ENCODE results near the gene RIPOR3. TPM values are rescaled to one million over a fixed set of nuclear protein-coding genes. Genes with fewer than 3 reads are reported as not detected.
"Not testable (repeated sequence)": the region's sequence is repeated elsewhere in the genome, so short reads cannot be mapped to it uniquely, and the experiment has no call there.

RIPOR3 gene
- total RNA-seq, 3 donors from 2014 or later, result 0.21 to 0.71 (median 0.63) TPM

- DNase-seq (no peak), ATAC-seq (no peak)
- H3K27me3 Mint-ChIP-seq (ENCODE audit: low read depth), result peaks cover 19% of the 10 kb centered on the region
- H3K9me3 Mint-ChIP-seq, result no peaks in the 10 kb centered on the region
- H3K4me1 Mint-ChIP-seq (ENCODE audit: low read depth), result no peaks in the 10 kb centered on the region
- H3K36me3 Mint-ChIP-seq (ENCODE audit: insufficient read depth), result no peaks in the 10 kb centered on the region
- H3K4me3 Mint-ChIP-seq, result no peak overlapping the region
These were observed 8.3 kb upstream of the RIPOR3 start for GRCh38 chr20:50699688-50700087.

DNA sequence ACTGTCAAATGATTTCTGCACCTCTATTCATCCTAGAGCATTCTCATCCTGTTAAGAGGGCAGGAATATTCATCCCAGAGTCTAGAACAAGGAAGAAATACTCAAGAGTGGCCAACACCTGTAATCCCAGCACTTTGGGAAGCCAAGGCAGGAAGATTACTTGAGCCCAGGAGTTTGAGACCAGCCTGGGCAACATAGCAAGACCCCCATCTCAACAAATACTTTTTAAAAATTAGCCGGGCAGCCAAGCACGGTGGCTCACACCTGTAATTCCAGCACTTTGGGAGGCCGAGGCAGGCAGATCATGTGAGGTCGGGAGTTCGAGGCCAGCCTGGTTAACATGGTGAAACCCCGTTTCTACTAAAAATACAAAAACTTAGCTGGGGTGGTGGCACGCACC, 6.9 kb upstream of the RIPOR3 start:
- DNase-seq; H3K4me3 Mint-ChIP-seq; H3K9me3 Mint-ChIP-seq; H3K4me1 Mint-ChIP-seq (ENCODE audit: low read depth); H3K36me3 Mint-ChIP-seq (ENCODE audit: insufficient read depth); ATAC-seq: not testable (repeated sequence)
- peaks cover 21% of the 10 kb centered on the region for H3K27me3 Mint-ChIP-seq (ENCODE audit: low read depth)

DNA sequence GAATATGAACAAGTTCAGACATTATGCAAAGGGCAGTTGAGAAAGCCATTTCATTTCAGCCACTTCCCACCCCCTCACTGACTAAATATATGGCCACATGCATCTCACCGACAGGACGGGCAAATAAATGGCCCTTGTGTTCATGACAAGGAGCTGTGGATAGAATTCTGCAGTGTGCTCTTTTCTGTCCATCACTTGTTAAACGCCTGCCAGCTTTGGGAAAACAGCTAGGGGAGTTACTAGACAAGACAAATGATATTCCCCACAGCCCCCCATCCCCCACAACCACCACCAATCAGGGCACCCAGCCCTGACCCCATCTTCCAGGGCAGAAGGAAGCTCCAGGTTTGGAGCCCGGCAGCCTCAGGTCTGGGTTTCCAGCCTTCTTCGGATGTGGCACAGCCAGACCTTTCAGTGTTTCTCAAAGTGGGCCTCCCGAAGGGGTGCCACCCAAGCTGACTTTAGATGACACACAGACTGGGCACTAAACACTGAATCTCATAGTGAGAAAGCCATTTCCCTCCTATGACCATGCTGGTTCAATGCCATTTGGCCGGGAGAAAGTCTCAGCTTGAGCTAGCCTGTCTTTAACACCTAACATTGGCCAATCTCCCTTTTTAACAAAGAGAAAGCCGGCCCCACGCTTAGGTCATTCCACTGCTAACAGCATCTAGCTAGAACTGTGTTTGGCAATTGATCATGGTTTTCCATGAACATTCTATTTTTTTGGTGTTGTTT, 4.0 kb upstream of the RIPOR3 start:
- no peak for DNase-seq
- Mint-ChIP-seq H3K27me3 (ENCODE audit: low read depth) (peaks cover 37% of the 10 kb centered on the region), H3K4me1 (ENCODE audit: low read depth) (peaks cover 9% of the 10 kb centered on the region), H3K36me3 (ENCODE audit: insufficient read depth) (no peaks in the 10 kb centered on the region), H3K9me3 (no peaks in the 10 kb centered on the region), H3K4me3 (no peak overlapping the region)
- no peak for ATAC-seq

GRCh38 chr20:50694379-50695134, 3.2 kb upstream of the RIPOR3 start:
- H3K36me3 Mint-ChIP-seq (ENCODE audit: insufficient read depth), result no peaks in the 10 kb centered on the region
- peaks cover 9% of the 10 kb centered on the region for H3K4me1 Mint-ChIP-seq (ENCODE audit: low read depth)
- no peak for DNase-seq
- no peaks in the 10 kb centered on the region for H3K9me3 Mint-ChIP-seq
- ATAC-seq, result no peak
- H3K27me3 Mint-ChIP-seq (ENCODE audit: low read depth), result peaks cover 45% of the 10 kb centered on the region
- no peak overlapping the region for H3K4me3 Mint-ChIP-seq

DNA sequence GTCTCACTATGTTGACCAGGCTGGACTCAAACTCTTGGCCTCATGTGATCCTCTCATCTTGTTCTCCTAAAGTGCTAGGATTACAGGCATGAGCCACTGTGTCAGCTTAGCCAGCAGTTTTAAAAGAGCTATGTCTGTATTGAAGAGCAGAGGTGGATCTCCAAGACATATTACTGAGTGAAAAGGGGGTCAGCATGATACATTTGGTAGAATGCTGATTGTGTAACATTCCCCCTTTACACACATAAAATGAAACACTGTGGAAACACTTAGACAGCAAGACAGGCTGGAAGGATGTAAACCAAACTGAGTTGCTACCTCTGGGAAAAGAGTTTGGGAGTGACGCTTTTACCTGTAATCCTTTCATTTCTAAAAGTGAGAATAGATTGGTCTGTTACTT, 1.7 kb upstream of the RIPOR3 start:
- Mint-ChIP-seq H3K27me3 (ENCODE audit: low read depth) (peaks cover 47% of the 10 kb centered on the region), H3K9me3 (no peaks in the 10 kb centered on the region), H3K4me1 (ENCODE audit: low read depth) (peaks cover 9% of the 10 kb centered on the region), H3K4me3 (no peak overlapping the region), H3K36me3 (ENCODE audit: insufficient read depth) (no peaks in the 10 kb centered on the region)
- ATAC-seq (no peak), DNase-seq (no peak)

- Mint-ChIP-seq H3K36me3 (ENCODE audit: insufficient read depth) (no peaks in the 10 kb centered on the region), H3K27me3 (ENCODE audit: low read depth) (peaks cover 44% of the 10 kb centered on the region), H3K4me1 (ENCODE audit: low read depth) (peaks cover 9% of the 10 kb centered on the region), H3K9me3 (no peaks in the 10 kb centered on the region), H3K4me3 (no peak overlapping the region)
- DNase-seq (no peak), ATAC-seq (no peak)
These were observed 1.2 kb upstream of the RIPOR3 start for GRCh38 chr20:50692552-50692933.

GRCh38 chr20:50691573-50692551, 520 bp upstream of the RIPOR3 start:
- Mint-ChIP-seq H3K4me3 (no peak overlapping the region), H3K36me3 (ENCODE audit: insufficient read depth) (no peaks in the 10 kb centered on the region), H3K4me1 (ENCODE audit: low read depth) (peaks cover 9% of the 10 kb centered on the region), H3K27me3 (ENCODE audit: low read depth) (peaks cover 47% of the 10 kb centered on the region), H3K9me3 (no peaks in the 10 kb centered on the region)
- ATAC-seq (peak in 1 of 2 donors; percentile 52), DNase-seq (no peak)

DNA sequence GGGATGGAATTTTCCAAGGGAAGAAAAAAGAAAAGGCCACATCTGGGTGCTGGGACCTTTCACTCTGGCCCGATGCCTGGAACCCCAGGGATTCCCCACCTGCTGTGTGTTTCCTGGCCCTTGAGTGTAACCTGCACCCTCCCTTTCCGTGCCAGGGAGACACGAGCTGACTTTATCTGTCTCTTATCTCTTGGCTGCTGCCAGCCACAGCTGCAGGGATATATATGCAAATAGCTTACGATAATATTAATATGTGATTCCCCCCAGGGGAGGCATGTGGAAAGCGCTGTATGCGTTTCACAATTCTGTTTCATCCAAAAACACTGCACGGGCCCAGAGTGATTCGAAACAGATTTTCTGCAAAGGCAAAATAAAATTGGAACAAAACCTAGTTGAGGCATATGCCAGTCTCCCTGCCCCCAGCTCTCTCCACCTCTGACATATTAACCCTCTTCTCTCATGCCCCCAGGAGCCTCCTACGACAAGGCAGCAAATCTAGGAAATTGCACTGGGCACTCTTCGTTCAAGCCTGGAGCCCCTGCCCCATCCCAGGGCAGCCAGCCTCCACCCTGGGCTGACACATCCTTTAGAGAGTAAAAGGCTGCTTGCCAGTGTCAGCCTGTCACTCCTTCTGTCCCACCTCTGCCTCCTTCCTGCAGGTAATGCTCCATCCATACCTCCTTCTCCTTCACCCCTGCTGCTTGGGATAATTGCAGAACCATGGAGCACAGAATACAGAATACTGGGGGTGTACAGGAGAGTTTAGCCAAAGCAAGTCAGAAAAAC, 1.3 kb downstream of the RIPOR3 start:
- H3K9me3 Mint-ChIP-seq, result no peaks in the 10 kb centered on the region
- peaks cover 9% of the 10 kb centered on the region for H3K4me1 Mint-ChIP-seq (ENCODE audit: low read depth)
- H3K27me3 Mint-ChIP-seq (ENCODE audit: low read depth), result peaks cover 47% of the 10 kb centered on the region
- no peaks in the 10 kb centered on the region for H3K36me3 Mint-ChIP-seq (ENCODE audit: insufficient read depth)
- H3K4me3 Mint-ChIP-seq, result no peak overlapping the region
- no peak for ATAC-seq
- no peak for DNase-seq

GRCh38 chr20:50688256-50688975, 2.9 kb downstream of the RIPOR3 start:
- H3K27me3 Mint-ChIP-seq (ENCODE audit: low read depth), result peaks cover 39% of the 10 kb centered on the region

GRCh38 chr20:50686821-50687220, 4.5 kb downstream of the RIPOR3 start:
- Mint-ChIP-seq H3K4me1 (ENCODE audit: low read depth) (peaks cover 7% of the 10 kb centered on the region), H3K4me3 (no peak overlapping the region), H3K36me3 (ENCODE audit: insufficient read depth) (no peaks in the 10 kb centered on the region), H3K27me3 (ENCODE audit: low read depth) (peaks cover 27% of the 10 kb centered on the region), H3K9me3 (no peaks in the 10 kb centered on the region)
- no peak for ATAC-seq
- no peak for DNase-seq

More at GRCh38 chr20:50688256-50688975, 2.9 kb downstream of the RIPOR3 start:
- H3K4me1 Mint-ChIP-seq (ENCODE audit: low read depth), result peaks cover 9% of the 10 kb centered on the region
- H3K4me3 Mint-ChIP-seq, result no peak overlapping the region
- ATAC-seq (no peak), DNase-seq (no peak)
- H3K9me3 Mint-ChIP-seq, result no peaks in the 10 kb centered on the region
- H3K36me3 Mint-ChIP-seq (ENCODE audit: insufficient read depth), result no peaks in the 10 kb centered on the region

GRCh38 chr20:50683570-50683969, 7.8 kb downstream of the RIPOR3 start:
- Mint-ChIP-seq H3K27me3 (ENCODE audit: low read depth) (peaks cover 6% of the 10 kb centered on the region), H3K4me1 (ENCODE audit: low read depth) (no peaks in the 10 kb centered on the region), H3K9me3 (no peaks in the 10 kb centered on the region), H3K36me3 (ENCODE audit: insufficient read depth) (no peaks in the 10 kb centered on the region), H3K4me3 (no peak overlapping the region)
- ATAC-seq, result no peak
- DNase-seq, result no peak

DNA sequence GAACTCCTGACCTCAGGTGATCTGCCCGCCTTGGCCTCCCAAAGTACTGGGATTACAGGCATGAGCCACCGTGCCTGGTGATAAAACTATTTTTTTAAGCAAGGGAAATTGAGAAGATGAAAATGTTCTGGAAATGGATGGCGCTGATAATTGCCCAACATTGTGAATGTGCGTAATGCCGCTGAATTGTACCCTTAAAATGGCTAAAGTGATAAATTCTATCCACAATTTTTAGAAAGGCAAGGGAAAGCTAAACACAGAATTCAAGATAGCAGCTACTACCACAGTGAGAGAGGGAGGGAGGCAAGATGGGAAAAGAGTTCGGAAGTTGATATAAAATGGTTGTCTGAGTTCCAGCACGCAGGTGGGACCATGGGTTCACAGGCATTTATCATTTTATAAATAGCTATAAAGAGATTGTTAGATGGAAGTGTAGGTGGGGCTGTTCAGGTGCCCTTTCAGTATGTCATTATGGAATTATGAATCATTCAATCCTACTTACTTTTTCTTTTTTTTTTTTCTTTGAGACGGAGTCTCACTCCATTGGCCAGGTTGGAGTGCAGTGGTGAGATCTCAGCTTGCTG, 8.3 kb downstream of the RIPOR3 start:
- Mint-ChIP-seq H3K27me3 (ENCODE audit: low read depth) (peaks cover 6% of the 10 kb centered on the region), H3K4me3 (no peak overlapping the region), H3K9me3 (no peaks in the 10 kb centered on the region), H3K4me1 (ENCODE audit: low read depth) (no peaks in the 10 kb centered on the region), H3K36me3 (ENCODE audit: insufficient read depth) (no peaks in the 10 kb centered on the region)
- ATAC-seq (no peak), DNase-seq (no peak)

DNA sequence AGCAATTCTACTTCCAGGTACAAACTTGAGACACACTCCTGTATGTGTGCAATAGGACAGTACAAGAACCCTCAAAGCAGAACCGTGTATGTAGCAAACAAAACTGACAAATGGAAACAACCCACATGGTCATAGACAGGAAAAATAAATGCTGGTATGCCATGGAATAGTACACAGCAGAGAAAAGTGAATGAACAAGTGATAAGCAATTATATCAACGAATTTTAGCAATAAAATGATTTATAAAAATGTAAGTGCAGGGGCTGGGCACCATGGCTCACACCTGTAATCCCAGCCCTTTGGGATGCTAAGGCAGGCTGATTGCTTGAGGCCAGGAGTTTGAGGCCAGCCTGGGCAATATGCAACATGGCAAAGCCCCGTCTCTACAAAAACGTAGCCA, 9.3 kb downstream of the RIPOR3 start:
- H3K4me1 Mint-ChIP-seq (ENCODE audit: low read depth), result no peaks in the 10 kb centered on the region
- DNase-seq, result no peak
- no peak overlapping the region for H3K4me3 Mint-ChIP-seq
- H3K9me3 Mint-ChIP-seq, result no peaks in the 10 kb centered on the region
- ATAC-seq, result no peak
- no peaks in the 10 kb centered on the region for H3K36me3 Mint-ChIP-seq (ENCODE audit: insufficient read depth)
- H3K27me3 Mint-ChIP-seq (ENCODE audit: low read depth), result peaks cover 5% of the 10 kb centered on the region

Measured in activated T-cell treated with anti-CD3 and anti-CD28 coated beads, Interleukin-2, amount 50 U/mL, for 4 hours (primary cell).